Measurements from ENCODE around the gene SLC15A3.

GRCh38 chr11:60887556-60887955 lies 64.4 kb downstream of the SLC15A3 start:
- TF ChIP-seq GATA2 (IDR thresholded peaks at IDR 0.05; ENCODE audit: low read depth, low read length) (no peak), GATA3 (IDR thresholded peaks at IDR 0.05; ENCODE audit: low read depth, low read length) (no peak)
